HepG2 (cell line): Measurements from ENCODE around the gene ADCY7. TPM values are rescaled to one million over a fixed set of nuclear protein-coding genes. Genes with fewer than 3 reads are reported as not detected.

Source experiments
- ATAC-seq: fragments of 200-7000 bp; cut with Tn5 transposase; 3 replicates; pipeline ENCODE4 v1.9.1; 2020; ENCODE audit warnings: mild to moderate bottlenecking, moderate library complexity
- BruUV-seq: library from RNA; stranded (reverse); fragments of 400-500 nt; replicated peaks from 2 replicates; lab custom pipeline; 2021; lab: Mats Ljungman, UMichigan
- CTCF ChIA-PET: fragments of 300-600 bp; formaldehyde crosslinking; extraction: SDS; loops from one replicate; lab custom pipeline; 2021; ENCODE audit warnings: low total read pairs, inconsistent platforms, low intra/inter-chr PET ratio; lab: Yijun Ruan, JAX
- POLR2A ChIA-PET: fragments of 350-600 bp; sonication (Branson Sonifier 250); formaldehyde crosslinking; loops from one replicate; lab custom pipeline; 2020; ENCODE audit warnings: antibody characterized with exemption, inconsistent platforms; lab: Yijun Ruan, JAX
- DNase-seq: peaks from one replicate; pipeline ENCODE4 v3.0.0-alpha.2; 2015; ENCODE audit warnings: low spot score
- FAIRE-seq: peaks from 3 replicates; lab custom pipeline; 2011; peaks lifted over from hg19 to GRCh38; lab: Jason Lieb, UNC
- H2AFZ ChIP-seq: one replicate; pipeline ENCODE4 v1.6.1; 2011; ENCODE audit warnings: low read length, inconsistent platforms
- H3K27ac ChIP-seq: fragments of 300-600 bp; 3 replicates; pipeline ENCODE4 v1.8.0; 2011; ENCODE audit warnings: mixed run types, mild to moderate bottlenecking, mixed read lengths, low read length, inconsistent platforms; ENCODE audit not compliant: insufficient read depth; ENCODE audit errors: extremely low read length
- H3K27me3 ChIP-seq, 2 experiments: fragments of 200-600 bp in 1 of 2; 2 replicates in 1 of 2; 3 replicates in 1 of 2; pipeline versions ENCODE4 v1.6.0 to v1.8.0; 2011; ENCODE audit warnings: low read length in 2 of 2, mild to moderate bottlenecking in 2 of 2, moderate library complexity in 2 of 2, inconsistent platforms in 1 of 2; ENCODE audit not compliant: insufficient read depth in 2 of 2, control insufficient read depth in 1 of 2
- H3K36me3 ChIP-seq, 2 experiments: fragments of 200-600 bp in 1 of 2; replicated peaks in 1 of 2; 2 replicates in 1 of 2; 3 replicates in 1 of 2; pipeline versions ENCODE4 v1.5.1 to v1.8.0; 2011; ENCODE audit warnings: low read length in 2 of 2, inconsistent platforms in 1 of 2; ENCODE audit not compliant: insufficient read depth in 2 of 2, control insufficient read depth in 1 of 2
- H3K4me1 ChIP-seq: 2 replicates; pipeline ENCODE4 v1.5.1; 2012; ENCODE audit warnings: low read length, inconsistent platforms; ENCODE audit not compliant: insufficient read depth
- H3K4me2 ChIP-seq: 2 replicates; pipeline ENCODE4 v1.6.0; 2011; ENCODE audit warnings: low read depth, low read length, inconsistent platforms
- H3K4me3 ChIP-seq, 3 experiments: fragments of 200-600 bp in 1 of 3; sonication (generic), shearing (Covaris generic) in 1 of 3; replicated peaks in 1 of 3; 2 replicates each; pipeline ENCODE4 v1.5.1; 2011 to 2016; ENCODE audit warnings: low read length in 3 of 3, inconsistent platforms in 2 of 3, low read depth in 2 of 3, mild to moderate bottlenecking in 2 of 3, control low read depth in 1 of 3, mixed read lengths in 1 of 3; ENCODE audit not compliant: insufficient read depth in 1 of 3
- H3K79me2 ChIP-seq: one replicate; pipeline ENCODE4 v1.6.1; 2011; ENCODE audit warnings: low read length, inconsistent platforms; ENCODE audit not compliant: insufficient read depth
- H3K9ac ChIP-seq: 2 replicates; pipeline ENCODE4 v1.6.0; 2011; ENCODE audit warnings: mild to moderate bottlenecking, low read depth, low read length, inconsistent platforms; ENCODE audit not compliant: insufficient read depth
- H3K9me3 ChIP-seq: 2 replicates; pipeline ENCODE4 v1.5.1; 2012; ENCODE audit warnings: mild to moderate bottlenecking, low read length
- H4K20me1 ChIP-seq: 2 replicates; pipeline ENCODE4 v1.6.0; 2011; ENCODE audit warnings: inconsistent platforms, mild to moderate bottlenecking, low read length, moderate library complexity; ENCODE audit not compliant: insufficient read depth
- HOXA7 ChIP-seq: sonication (generic); formaldehyde crosslinking; IDR thresholded peaks from 2 replicates; pipeline ENCODE4 v1.8.1; 2022; ENCODE audit warnings: mild to moderate bottlenecking, missing genetic modification reagents, moderate library complexity
- PAX8 ChIP-seq: sonication (generic); formaldehyde crosslinking; IDR thresholded peaks from 2 replicates; pipeline ENCODE4 v1.8.0; 2022; ENCODE audit warnings: mild to moderate bottlenecking, missing genetic modification reagents, borderline replicate concordance
- SPEN ChIP-seq: sonication (generic); formaldehyde crosslinking; IDR thresholded peaks from 2 replicates; pipeline ENCODE4 v1.5.1; 2020; ENCODE audit warnings: low read depth, mild to moderate bottlenecking, missing genetic modification reagents
- ZFP41 ChIP-seq: sonication (generic); formaldehyde crosslinking; IDR thresholded peaks from 2 replicates; pipeline ENCODE4 v1.4.0; 2020; ENCODE audit warnings: mild to moderate bottlenecking, missing genetic modification reagents, borderline replicate concordance
- ZHX1 ChIP-seq: sonication (generic); formaldehyde crosslinking; IDR thresholded peaks from 2 replicates; pipeline ENCODE4 v1.8.1; 2022; ENCODE audit warnings: low read depth, mild to moderate bottlenecking, missing genetic modification reagents
- ZNF121 ChIP-seq: sonication (generic); formaldehyde crosslinking; IDR thresholded peaks from 2 replicates; pipeline ENCODE4 v1.5.0; 2020; ENCODE audit warnings: mild to moderate bottlenecking, missing genetic modification reagents
- ZNF234 ChIP-seq: sonication (generic); formaldehyde crosslinking; conservative IDR thresholded peaks from 2 replicates; pipeline ENCODE4 v1.5.1; 2020; ENCODE audit warnings: mild to moderate bottlenecking, missing genetic modification reagents
- ZNF335 ChIP-seq: sonication (generic); formaldehyde crosslinking; IDR thresholded peaks from 2 replicates; pipeline ENCODE4 v1.4.0; 2020; ENCODE audit warnings: missing genetic modification reagents
- ZNF44 ChIP-seq: sonication (generic); formaldehyde crosslinking; IDR thresholded peaks from 2 replicates; pipeline ENCODE4 v1.5.1; 2020; ENCODE audit warnings: mild to moderate bottlenecking, missing genetic modification reagents
- ZNF784 ChIP-seq: sonication (generic); formaldehyde crosslinking; IDR thresholded peaks from 2 replicates; pipeline ENCODE4 v1.5.1; 2020; ENCODE audit warnings: missing genetic modification reagents, mild to moderate bottlenecking, borderline replicate concordance
- ZNF879 ChIP-seq: sonication (generic); formaldehyde crosslinking; IDR thresholded peaks from 2 replicates; pipeline ENCODE4 v1.8.1; 2023; ENCODE audit warnings: missing genetic modification reagents
- WGBS: methylation state at CpG from one replicate; pipeline ENCODE4 v1.1.6; 2017; ENCODE audit warnings: low lambda C conversion rate; 5-methylcytosine and 5-hydroxymethylcytosine counted together
- in situ Hi-C: cut with HindIII; loops from 2 replicates; pipeline ENCODE4 v1.10.0; 2017; ENCODE audit warnings: low pct_unique_long_range_greater_than_20kb; ENCODE audit not compliant: extremely low pct_ligation_motif_present
- intact Hi-C: fragments of 100-400 bp; cut with micrococcal nuclease; formaldehyde crosslinking; loops from one replicate; pipeline ENCODE4 v1.10.0; 2022; ENCODE audit not compliant: unreplicated experiment
- polyA plus RNA-seq, 8 experiments: library from polyadenylated mRNA; depleted of rRNA in 3 of 8; stranded (reverse) in 7 of 8; unstranded in 1 of 8; fragments of >200 nt; fragmentation: Illumina TruSeq in 4 of 8; extraction: Trizol in 4 of 8; gene quantifications; 2 replicates each; pipeline versions ENCODE4 v1.2.1 to v1.2.3, GENCODE V29; 2011 to 2016; ENCODE audit warnings: low read depth in 4 of 8, missing spikeins in 1 of 8, mixed read lengths in 1 of 8; ENCODE audit not compliant: insufficient read depth in 1 of 8
- total RNA-seq, 5 experiments: library from RNA; depleted of rRNA; stranded (reverse); fragments of >200 nt; fragmentation: Illumina TruSeq; extraction: Trizol; gene quantifications; 2 replicates each; pipeline ENCODE4 v1.2.3, GENCODE V29; 2016; ENCODE audit warnings: low read depth in 1 of 5

Gene ADCY7
- total and polyA plus RNA-seq, 2 of the 13 experiments (the other 11 are each of a cell fraction or from before 2014, with no cell fraction given): 2.2 to 4.3 TPM

GRCh38 chr16:50252874-50253513, 13.4 kb upstream of the ADCY7 start:
- Histone ChIP-seq H2AFZ (no peak overlapping the region), H3K9me3 (no peaks in the 10 kb centered on the region), H3K36me3 (no peaks in the 10 kb centered on the region), H3K4me3 (no peak overlapping the region), H3K4me2 (no peak overlapping the region), H3K4me1 (no peaks in the 10 kb centered on the region), H3K27me3 (0 out of 5 replicates have a peak, but pooled peaks cover 0 to 12% of the 10 kb centered on the region in 2 experiments), H3K79me2 (no peaks in the 10 kb centered on the region), H3K9ac (no peak overlapping the region), H3K27ac (no peak overlapping the region), H4K20me1 (no peaks in the 10 kb centered on the region)
- TF ChIP-seq ZNF335 (CRISPR knock-in tag): no peak
- 0 out of 2 replicates have a peak, but pooled peaks have one; percentile 38 for TF ChIP-seq ZNF121
- POLR2A ChIA-PET: no interaction called here
- ATAC-seq (no peak), DNase-seq (no peak), FAIRE-seq (no peak)
- WGBS: 46% methylated on average over 12 of the region's 12 CpGs
- intact Hi-C loops: no loop called here
- in situ Hi-C loops: no loop called here
- CTCF ChIA-PET: no interaction called here
- no TSS peak for BruUV-seq

- Histone ChIP-seq H4K20me1 (no peaks in the 10 kb centered on the region), H3K9ac (no peak overlapping the region), H3K4me3 (no peak overlapping the region), H3K9me3 (no peaks in the 10 kb centered on the region), H3K27ac (no peak overlapping the region), H3K27me3 (0 out of 5 replicates have a peak, but pooled peaks cover 0 to 10% of the 10 kb centered on the region in 2 experiments), H2AFZ (no peak overlapping the region), H3K36me3 (no peaks in the 10 kb centered on the region), H3K4me2 (no peak overlapping the region), H3K4me1 (no peaks in the 10 kb centered on the region), H3K79me2 (no peaks in the 10 kb centered on the region)
- ChIA-PET CTCF (no interaction called here), POLR2A (no interaction called here)
- ATAC-seq (no peak), FAIRE-seq (no peak), DNase-seq (no peak)
- no TSS peak for BruUV-seq
- in situ Hi-C loops: no loop called here
- WGBS: 50% methylated on average over 8 of the region's 8 CpGs
- intact Hi-C loops: no loop called here
- TF ChIP-seq SPEN: no peak
- no peak for TF ChIP-seq ZNF44 (CRISPR knock-in tag)
- TF ChIP-seq ZHX1: no peak
- no peak for TF ChIP-seq HOXA7 (CRISPR knock-in tag)
- TF ChIP-seq ZNF234 (CRISPR knock-in tag): no peak
- TF ChIP-seq ZFP41: no peak
- TF ChIP-seq PAX8: no peak
- TF ChIP-seq ZNF784 (CRISPR knock-in tag): no peak
- TF ChIP-seq ZNF879: no peak
Measured at GRCh38 chr16:50253514-50253910, 12.8 kb upstream of the ADCY7 start.
